Measurements from ENCODE around the gene CXCL9.

CXCL9 gene

DNA sequence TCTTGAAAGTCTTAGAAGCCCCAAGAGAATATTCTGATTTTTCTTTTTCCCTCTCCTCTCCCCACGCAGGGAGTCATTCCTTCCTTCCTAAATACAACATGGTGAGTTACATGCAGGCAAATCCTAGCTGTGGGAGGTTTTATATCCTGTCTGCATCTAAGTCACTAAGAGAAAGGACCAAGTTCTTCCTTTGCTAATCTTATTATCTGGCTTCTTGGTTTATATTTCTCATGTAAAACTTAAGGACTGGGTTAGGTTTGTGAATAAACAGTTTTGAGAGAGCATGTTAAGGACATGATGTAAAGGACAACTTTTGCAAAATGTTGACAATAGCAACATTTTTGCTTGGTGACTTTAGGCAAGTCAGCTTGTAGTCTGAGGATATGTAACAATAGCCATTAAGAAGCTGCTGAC lies 5.1 kb upstream of the CXCL9 start:
- ChIA-PET POLR2A (no interaction called here), CTCF (interaction anchor here (1.6 to 6.3 kb wide), 2 partner anchors 16 to 55 kb away, joined by 3 to 33 read pairs; no protein-coding TSS in a partner anchor)
- DNase-seq (ENCODE audit: low read depth, low spot score), result no peak
- TF ChIP-seq, protein P1, sequence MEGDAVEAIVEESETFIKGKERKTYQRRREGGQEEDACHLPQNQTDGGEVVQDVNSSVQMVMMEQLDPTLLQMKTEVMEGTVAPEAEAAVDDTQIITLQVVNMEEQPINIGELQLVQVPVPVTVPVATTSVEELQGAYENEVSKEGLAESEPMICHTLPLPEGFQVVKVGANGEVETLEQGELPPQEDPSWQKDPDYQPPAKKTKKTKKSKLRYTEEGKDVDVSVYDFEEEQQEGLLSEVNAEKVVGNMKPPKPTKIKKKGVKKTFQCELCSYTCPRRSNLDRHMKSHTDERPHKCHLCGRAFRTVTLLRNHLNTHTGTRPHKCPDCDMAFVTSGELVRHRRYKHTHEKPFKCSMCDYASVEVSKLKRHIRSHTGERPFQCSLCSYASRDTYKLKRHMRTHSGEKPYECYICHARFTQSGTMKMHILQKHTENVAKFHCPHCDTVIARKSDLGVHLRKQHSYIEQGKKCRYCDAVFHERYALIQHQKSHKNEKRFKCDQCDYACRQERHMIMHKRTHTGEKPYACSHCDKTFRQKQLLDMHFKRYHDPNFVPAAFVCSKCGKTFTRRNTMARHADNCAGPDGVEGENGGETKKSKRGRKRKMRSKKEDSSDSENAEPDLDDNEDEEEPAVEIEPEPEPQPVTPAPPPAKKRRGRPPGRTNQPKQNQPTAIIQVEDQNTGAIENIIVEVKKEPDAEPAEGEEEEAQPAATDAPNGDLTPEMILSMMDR (IDR thresholded peaks at IDR 0.05; ENCODE audit: insufficient read depth, low read length, missing control alignments), result no peak
- H3K4me3 ChIP-seq (ENCODE audit: low read depth, low read length), result no peak overlapping the region

DNA sequence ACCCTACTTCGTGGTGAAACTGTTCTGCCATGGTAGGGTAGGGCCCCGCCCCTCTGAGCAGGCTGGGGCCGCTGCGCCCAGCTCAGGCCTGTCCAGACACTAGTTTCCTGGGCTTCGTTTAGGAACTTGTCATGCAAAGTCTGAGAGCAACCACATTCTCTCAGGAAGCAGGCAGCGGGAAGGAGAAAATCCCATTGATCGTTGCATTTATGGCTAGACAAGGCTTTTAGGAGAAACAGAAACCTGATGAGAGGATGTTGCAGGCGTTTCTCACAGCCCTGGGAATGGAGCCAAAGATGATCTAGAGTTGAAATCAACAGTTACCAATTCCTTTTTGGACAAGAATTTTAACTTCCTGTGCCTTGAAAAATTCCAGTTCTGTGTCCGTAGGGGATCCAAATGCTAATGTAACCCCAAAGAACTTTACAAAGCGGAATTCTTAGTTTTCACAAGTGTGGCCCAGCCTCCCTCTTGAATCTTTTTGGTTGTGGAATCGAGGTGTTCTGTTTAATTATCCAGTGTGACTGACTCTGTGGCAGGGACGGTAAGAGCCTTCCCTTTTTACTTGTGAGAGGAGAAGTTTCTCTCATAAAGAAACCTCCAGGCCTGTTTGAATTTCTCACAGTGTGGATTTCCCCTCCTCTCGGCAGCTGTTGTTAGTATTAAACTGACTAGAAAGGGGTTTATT lies 4.5 kb upstream of the CXCL9 start:
- POLR2A ChIA-PET, result no interaction called here

DNA sequence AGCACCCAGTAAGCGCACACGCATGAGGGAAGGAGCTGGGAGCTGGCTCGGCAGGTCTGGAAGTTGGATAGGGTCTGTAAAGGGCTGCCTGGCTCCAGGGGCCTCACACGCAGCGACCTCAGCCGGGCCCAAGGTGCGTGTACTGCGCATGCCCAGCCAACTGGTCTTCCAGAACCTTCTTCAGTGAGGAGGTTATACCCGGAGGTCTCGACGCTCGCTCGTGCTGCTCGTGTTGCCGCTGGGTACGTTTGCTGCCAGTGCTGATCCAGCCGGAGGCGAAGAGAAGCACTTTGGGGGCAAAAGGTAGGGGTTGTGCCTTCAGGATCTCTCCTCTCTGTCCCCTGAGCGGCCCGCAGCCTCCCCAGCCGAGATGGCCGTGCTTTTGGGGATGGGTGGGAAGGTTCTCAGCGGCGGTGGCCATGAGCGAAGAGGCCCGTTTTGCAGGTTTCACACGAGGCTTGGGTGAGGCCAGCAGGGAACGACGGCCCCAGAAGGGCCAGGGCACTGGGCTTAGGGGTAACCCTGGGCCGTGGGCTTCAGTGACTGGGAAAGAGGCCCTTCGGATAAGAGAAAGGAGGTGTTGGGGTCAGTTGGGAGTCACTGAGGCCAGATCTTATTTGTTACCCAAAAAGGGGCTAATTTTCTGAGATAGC lies 3.8 kb upstream of the CXCL9 start:
- ChIA-PET POLR2A (no interaction called here), CTCF (interaction anchor here (1.6 to 6.3 kb wide), 2 partner anchors 14 to 56 kb away, joined by 3 to 33 read pairs; no protein-coding TSS in a partner anchor)
- TF ChIP-seq, protein P1 (IDR thresholded peaks at IDR 0.05; ENCODE audit: insufficient read depth, low read length, missing control alignments), result no peak
- no peak overlapping the region for H3K4me3 ChIP-seq (ENCODE audit: low read depth, low read length)
- DNase-seq (ENCODE audit: low read depth, low spot score), result no peak

More for the DNA sequence above, 4.5 kb upstream of the CXCL9 start:
- TF ChIP-seq, protein P1 (IDR thresholded peaks at IDR 0.05; ENCODE audit: insufficient read depth, low read length, missing control alignments), result no peak
- CTCF ChIA-PET, result interaction anchor here (1.6 to 6.3 kb wide), 2 partner anchors 15 to 55 kb away, joined by 3 to 33 read pairs; no protein-coding TSS in a partner anchor
- peak; percentile 23 for DNase-seq (ENCODE audit: low read depth, low spot score)
- H3K4me3 ChIP-seq (ENCODE audit: low read depth, low read length), result no peak overlapping the region

DNA sequence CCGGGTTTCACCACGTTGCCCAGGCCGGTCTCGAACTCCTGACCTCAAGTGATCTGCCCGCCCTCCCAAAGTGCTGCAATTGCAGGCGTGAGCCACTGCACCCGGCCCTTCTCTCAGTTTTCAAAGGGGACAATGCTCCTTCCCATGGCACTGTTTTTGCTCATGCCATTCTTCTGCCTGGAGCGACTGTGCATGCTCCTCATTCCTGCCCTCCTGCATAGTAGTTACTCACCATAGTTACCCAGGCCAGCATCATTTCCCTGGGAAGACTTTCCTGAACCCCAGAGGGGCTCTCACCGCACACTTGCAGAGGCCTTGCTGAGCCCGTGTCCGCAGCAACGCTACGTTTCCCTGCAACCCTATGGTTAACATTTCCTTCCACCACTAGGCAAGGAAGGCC lies 3.3 kb upstream of the CXCL9 start:
- CTCF ChIA-PET, result interaction anchor here (1.0 to 6.3 kb wide), 2 partner anchors 14 to 77 kb away, joined by 3 to 33 read pairs; no protein-coding TSS in a partner anchor

DNA sequence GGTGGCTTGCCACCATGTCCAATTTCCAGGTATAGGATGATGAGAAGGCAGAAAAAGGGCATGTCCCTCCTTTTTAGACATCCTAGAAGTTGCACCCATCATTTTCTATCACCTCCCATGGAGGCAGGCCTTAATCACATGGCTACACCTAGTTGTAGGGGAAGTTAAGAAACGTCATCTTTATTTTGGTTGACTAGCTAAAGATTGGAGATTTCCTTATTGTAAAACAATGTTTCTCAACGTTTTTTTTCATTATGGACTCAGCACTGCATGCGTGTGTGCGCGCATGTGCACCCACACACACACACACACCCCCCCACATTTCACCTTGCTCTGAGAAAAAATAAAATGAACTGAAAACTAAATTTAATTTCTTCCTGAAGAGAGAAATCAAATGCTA lies 2.0 kb upstream of the CXCL9 start:
- H3K4me3 ChIP-seq (ENCODE audit: low read depth, low read length), result no peak overlapping the region
- DNase-seq (ENCODE audit: low read depth, low spot score), result no peak
- TF ChIP-seq, protein P1 (IDR thresholded peaks at IDR 0.05; ENCODE audit: insufficient read depth, low read length, missing control alignments), result no peak
- CTCF ChIA-PET, result interaction anchor here (0.9 to 1.8 kb wide), 5 partner anchors 12 to 78 kb away, joined by 3 to 12 read pairs (median 3); no protein-coding TSS in a partner anchor
- POLR2A ChIA-PET, result interaction anchor here (0.7 kb wide), 1 partner anchor 11 kb away, joined by 3 read pairs; no protein-coding TSS in a partner anchor

More for the DNA sequence above, 3.3 kb upstream of the CXCL9 start:
- DNase-seq (ENCODE audit: low read depth, low spot score), result no peak
- TF ChIP-seq, protein P1 (IDR thresholded peaks at IDR 0.05; ENCODE audit: insufficient read depth, low read length, missing control alignments), result no peak
- H3K4me3 ChIP-seq (ENCODE audit: low read depth, low read length), result no peak overlapping the region
- POLR2A ChIA-PET, result no interaction called here

DNA sequence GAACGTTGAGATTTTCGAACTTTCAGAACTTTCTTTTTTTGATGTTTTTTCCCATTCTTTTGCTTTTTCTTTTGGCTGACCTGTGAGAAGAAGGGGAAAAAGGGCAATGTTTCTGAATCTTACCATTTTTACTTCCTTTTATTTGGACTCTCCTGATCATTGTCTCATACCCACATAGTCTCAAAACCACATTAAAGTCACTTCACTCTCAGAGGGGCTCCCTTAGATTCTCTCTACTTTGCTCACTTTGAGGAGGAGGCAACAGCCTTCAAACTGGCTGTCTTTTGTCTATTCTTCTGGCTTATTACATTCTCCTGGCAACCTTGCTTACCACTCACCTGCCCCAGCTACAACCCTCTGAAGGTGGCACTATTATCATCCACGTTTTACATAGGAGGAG lies 3.7 kb downstream of the CXCL9 start:
- DNase-seq (ENCODE audit: low read depth, low spot score), result no peak
- TF ChIP-seq, protein P1 (IDR thresholded peaks at IDR 0.05; ENCODE audit: insufficient read depth, low read length, missing control alignments), result no peak
- CTCF ChIA-PET, result interaction anchor here (1.6 kb wide), 1 partner anchor 8 kb away, joined by 8 read pairs; no protein-coding TSS in a partner anchor
- H3K4me3 ChIP-seq (ENCODE audit: low read depth, low read length), result no peak overlapping the region
- POLR2A ChIA-PET, result no interaction called here

All from AG04449 (cell line).